Spleen (tissue), 11 donors: ENCODE measurements around the gene HMX3. TPM values are rescaled to one million over a fixed set of nuclear protein-coding genes. Genes with fewer than 3 reads are reported as not detected.

Source experiments
- DNase-seq: peaks from one replicate; pipeline ENCODE4 v3.0.0-alpha.2; 2020
- H3K27ac ChIP-seq, 8 donors: fragments of 200-600 bp; sonication (generic) in 7 of 8; 1 replicate in 4 of 8; 2 replicates in 4 of 8; pipeline versions ENCODE4 v1.5.0 to v1.8.0; 2016 to 2021; ENCODE audit warnings: inconsistent platforms in 4 of 8, mild to moderate bottlenecking in 4 of 8, moderate library complexity in 1 of 8
- H3K27me3 ChIP-seq, 7 donors: fragments of 200-600 bp; sonication (generic) in 6 of 7; replicated peaks in 1 of 7; 1 replicate in 4 of 7; 2 replicates in 3 of 7; pipeline versions ENCODE4 v1.5.0 to v1.8.0; 2016 to 2021; ENCODE audit warnings: inconsistent platforms in 3 of 7, mild to moderate bottlenecking in 1 of 7
- H3K36me3 ChIP-seq, 6 donors: fragments of 200-600 bp; sonication (generic) in 5 of 6; 1 replicate in 4 of 6; 2 replicates in 2 of 6; pipeline versions ENCODE4 v1.5.0 to v1.8.0; 2016 to 2021; ENCODE audit warnings: inconsistent platforms in 2 of 6
- H3K4me1 ChIP-seq, 6 donors: fragments of 200-600 bp; sonication (generic) in 5 of 6; 1 replicate in 3 of 6; 2 replicates in 3 of 6; pipeline versions ENCODE4 v1.5.0 to v1.8.0; 2016 to 2021; ENCODE audit warnings: inconsistent platforms in 3 of 6
- H3K4me3 ChIP-seq, 8 donors: fragments of 200-600 bp; sonication (generic) in 7 of 8; 1 replicate in 4 of 8; 2 replicates in 4 of 8; pipeline versions ENCODE4 v1.5.0 to v1.8.0; 2016 to 2021; ENCODE audit warnings: inconsistent platforms in 4 of 8, mild to moderate bottlenecking in 4 of 8, moderate library complexity in 2 of 8
- H3K9me3 ChIP-seq, 8 donors: fragments of 200-600 bp; sonication (generic) in 7 of 8; 1 replicate in 4 of 8; 2 replicates in 4 of 8; pipeline versions ENCODE4 v1.5.0 to v1.8.0; 2016 to 2021; ENCODE audit warnings: inconsistent platforms in 4 of 8
- POLR2A ChIP-seq, 3 donors: fragments of 450-650 bp; IDR thresholded peaks; one replicate each; pipeline ENCODE4 v1.5.1; 2017; ENCODE audit warnings: antibody characterized with exemption in 3 of 3, mild to moderate bottlenecking in 1 of 3
- POLR2AphosphoS5 ChIP-seq, 3 donors: sonication (generic); formaldehyde crosslinking; IDR thresholded peaks; one replicate each; pipeline ENCODE4 v1.5.1; 2017; ENCODE audit warnings: antibody characterized with exemption in 3 of 3
- WGBS, 5 donors: extraction: QIAGEN DNeasy Blood & Tissue Kit in 3 of 5; methylation state at CpG; one replicate each; pipeline versions ENCODE4 v1.1.5 to v1.1.7; 2013 to 2018; 5-methylcytosine and 5-hydroxymethylcytosine counted together
- intact Hi-C: fragments of 100-400 bp; cut with DNase I; formaldehyde crosslinking; loops from one replicate; pipeline ENCODE4 v1.15.0; 2023; ENCODE audit warnings: low total_unique reads
- polyA plus RNA-seq, 3 donors: library from polyadenylated mRNA; stranded (reverse); fragments of 200-250 nt; gene quantifications; one replicate each; pipeline ENCODE4 v1.2.1, GENCODE V29; 2013
- total RNA-seq, 7 donors: library from RNA; depleted of rRNA in 3 of 7; stranded (reverse); fragments of >200 nt in 3 of 7; fragmentation: NEBNext Ultra II Directional in 4 of 7; extraction: Animal tissue kit (Norgen Biotek cat#: 25700) in 4 of 7; gene quantifications; one replicate each; pipeline versions ENCODE4 v1.1.0 to v1.2.1, GENCODE V29; 2016 to 2021
- TF ChIP-seq, protein P1 (sequence below), 11 experiments: fragments of 200-600 bp in 7 of 11; fragments of 450-650 bp in 4 of 11; sonication (generic) in 4 of 11; IDR thresholded peaks in 8 of 11; conservative IDR thresholded peaks in 3 of 11; 1 replicate in 7 of 11; 2 replicates in 4 of 11; pipeline versions ENCODE4 v1.4.0 to v1.8.0; 2016 to 2021; ENCODE audit warnings: antibody characterized with exemption in 11 of 11, inconsistent platforms in 4 of 11, mild to moderate bottlenecking in 1 of 11
- donor health status: healthy with polysubstance abuse.
- donor health status: DM: no; HTN: no; CAD: no; lungs with moderate emphysema.
- donor health status: DM: no; HTN: no; CAD: no.
- donor health status: Bipolar disorder and iron deficiency.
- donor health status: healthy.
- donor health status: DM: no; HTN: no; CAD: no.
- donor health status: DM: yes; HTN: yes; CAD: no.

Gene HMX3
- total and polyA plus RNA-seq, 10 donors = not detected

GRCh38 chr10:123092635-123093414 is 42.9 kb upstream of the HMX3 start:
- 72 to 77% (median 75%) methylated on average over 14 of the region's 14 CpGs for WGBS, 5 donors
- intact Hi-C loops = no loop called here
- Histone ChIP-seq H3K9me3 (no peaks in the 10 kb centered on the region), H3K4me1 (no peaks in the 10 kb centered on the region), H3K36me3 (no peaks in the 10 kb centered on the region), H3K27ac (no peak overlapping the region), H3K4me3 (no peak overlapping the region), H3K27me3 (peaks cover 0 to 51% (median 0%) of the 10 kb centered on the region in 7 donors)
- TF ChIP-seq POLR2A (IDR thresholded peaks at IDR 0.05) (no peak), POLR2AphosphoS5 (IDR thresholded peaks at IDR 0.05) (no peak)
- TF ChIP-seq, protein P1, sequence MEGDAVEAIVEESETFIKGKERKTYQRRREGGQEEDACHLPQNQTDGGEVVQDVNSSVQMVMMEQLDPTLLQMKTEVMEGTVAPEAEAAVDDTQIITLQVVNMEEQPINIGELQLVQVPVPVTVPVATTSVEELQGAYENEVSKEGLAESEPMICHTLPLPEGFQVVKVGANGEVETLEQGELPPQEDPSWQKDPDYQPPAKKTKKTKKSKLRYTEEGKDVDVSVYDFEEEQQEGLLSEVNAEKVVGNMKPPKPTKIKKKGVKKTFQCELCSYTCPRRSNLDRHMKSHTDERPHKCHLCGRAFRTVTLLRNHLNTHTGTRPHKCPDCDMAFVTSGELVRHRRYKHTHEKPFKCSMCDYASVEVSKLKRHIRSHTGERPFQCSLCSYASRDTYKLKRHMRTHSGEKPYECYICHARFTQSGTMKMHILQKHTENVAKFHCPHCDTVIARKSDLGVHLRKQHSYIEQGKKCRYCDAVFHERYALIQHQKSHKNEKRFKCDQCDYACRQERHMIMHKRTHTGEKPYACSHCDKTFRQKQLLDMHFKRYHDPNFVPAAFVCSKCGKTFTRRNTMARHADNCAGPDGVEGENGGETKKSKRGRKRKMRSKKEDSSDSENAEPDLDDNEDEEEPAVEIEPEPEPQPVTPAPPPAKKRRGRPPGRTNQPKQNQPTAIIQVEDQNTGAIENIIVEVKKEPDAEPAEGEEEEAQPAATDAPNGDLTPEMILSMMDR (IDR thresholded peaks at IDR 0.05 in 8 of 11, conservative IDR thresholded peaks at IDR 0.05 in 3 of 11) = no peak
- no peak for DNase-seq

DNA sequence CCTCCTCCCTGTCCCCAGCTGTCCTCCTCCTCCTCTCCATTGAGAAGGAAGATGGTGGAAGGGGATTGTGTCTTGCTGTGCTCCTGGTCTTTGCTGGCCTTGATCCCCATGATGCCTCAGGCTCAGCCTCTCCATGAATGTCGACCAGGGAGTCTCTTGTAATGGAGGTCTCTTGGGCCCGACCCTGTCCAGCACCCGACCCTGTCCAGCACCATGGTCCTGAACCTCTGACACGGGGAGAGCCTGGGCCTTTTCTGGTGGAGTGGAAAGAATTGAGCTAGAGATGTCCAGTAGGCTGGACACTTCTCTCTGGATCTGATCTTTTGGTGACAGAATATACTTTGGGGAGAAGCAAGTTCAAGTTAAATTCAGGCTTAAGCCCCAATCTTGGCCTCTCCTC is 42.3 kb upstream of the HMX3 start:
- H3K9me3 ChIP-seq = no peaks in the 10 kb centered on the region
- TF ChIP-seq POLR2AphosphoS5 (IDR thresholded peaks at IDR 0.05) (no peak), POLR2A (IDR thresholded peaks at IDR 0.05) (no peak)
- TF ChIP-seq, protein P1 (IDR thresholded peaks at IDR 0.05 in 8 of 11, conservative IDR thresholded peaks at IDR 0.05 in 3 of 11) = no peak
- H3K27me3 ChIP-seq = peaks cover 0 to 53% (median 0%) of the 10 kb centered on the region in 7 donors
- intact Hi-C loops = no loop called here
- H3K36me3 ChIP-seq = no peaks in the 10 kb centered on the region
- 59 to 85% (median 69%) methylated on average over 4 of the region's 4 CpGs for WGBS, 5 donors
- no peak for DNase-seq
- no peak overlapping the region for H3K4me3 ChIP-seq
- no peak overlapping the region for H3K27ac ChIP-seq
- H3K4me1 ChIP-seq = no peaks in the 10 kb centered on the region

DNA sequence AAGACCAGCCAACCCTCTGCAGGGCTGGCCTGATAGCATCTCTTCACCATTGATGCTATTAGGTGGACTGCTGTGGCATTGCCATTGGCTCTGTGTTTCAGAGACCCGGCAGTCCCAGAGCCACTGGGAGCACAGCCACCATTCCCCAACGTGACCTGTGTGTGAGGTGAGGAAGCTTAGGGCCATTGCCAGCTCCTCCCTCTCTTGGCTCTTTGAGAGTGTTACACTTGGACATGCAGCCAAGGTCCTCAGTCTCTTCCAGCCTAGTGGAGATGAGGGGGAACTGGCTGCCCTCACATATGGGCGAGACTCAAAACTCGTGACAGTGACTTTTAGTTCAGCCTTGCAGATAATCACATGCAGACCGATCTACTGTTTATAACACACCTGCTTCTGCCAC is 39.3 kb upstream of the HMX3 start:
- DNase-seq = no peak
- intact Hi-C loops = no loop called here
- no peak overlapping the region for H3K27ac ChIP-seq
- no peak overlapping the region for H3K4me3 ChIP-seq
- TF ChIP-seq, protein P1 (IDR thresholded peaks at IDR 0.05 in 8 of 11, conservative IDR thresholded peaks at IDR 0.05 in 3 of 11) = no peak
- no peak for TF ChIP-seq POLR2AphosphoS5 (IDR thresholded peaks at IDR 0.05)
- TF ChIP-seq POLR2A (IDR thresholded peaks at IDR 0.05) = no peak
- H3K36me3 ChIP-seq = no peaks in the 10 kb centered on the region
- no peaks in the 10 kb centered on the region for H3K9me3 ChIP-seq
- peaks cover 0 to 53% (median 0%) of the 10 kb centered on the region in 7 donors for H3K27me3 ChIP-seq
- WGBS, 5 donors = 77 to 84% (median 80%) methylated on average over 5 of the region's 5 CpGs
- H3K4me1 ChIP-seq = no peaks in the 10 kb centered on the region

GRCh38 chr10:123097039-123097438 is 38.7 kb upstream of the HMX3 start:
- Histone ChIP-seq H3K36me3 (no peaks in the 10 kb centered on the region), H3K4me1 (no peaks in the 10 kb centered on the region), H3K9me3 (no peaks in the 10 kb centered on the region), H3K4me3 (no peak overlapping the region), H3K27me3 (peaks cover 0 to 53% (median 0%) of the 10 kb centered on the region in 7 donors), H3K27ac (no peak overlapping the region)
- TF ChIP-seq, protein P1 (IDR thresholded peaks at IDR 0.05 in 8 of 11, conservative IDR thresholded peaks at IDR 0.05 in 3 of 11) = no peak
- TF ChIP-seq POLR2AphosphoS5 (IDR thresholded peaks at IDR 0.05) (no peak), POLR2A (IDR thresholded peaks at IDR 0.05) (no peak)
- no peak for DNase-seq
- intact Hi-C loops = no loop called here
- WGBS, 5 donors = 69 to 85% (median 78%) methylated on average over 7 of the region's 7 CpGs
